Chondrocyte (in vitro differentiated cells): ENCODE data around the gene ATXN3L. TPM values are rescaled to one million over a fixed set of nuclear protein-coding genes. Genes with fewer than 3 reads are reported as not detected.

ENCODE experiments used
- DNase-seq: peaks from one replicate; pipeline ENCODE4 v3.0.0; 2021; ENCODE audit warnings: mixed read lengths, low spot score
- H3K27ac Mint-ChIP-seq: one replicate; pipeline ENCODE4 v1.8.0; 2021; ENCODE audit warnings: mild to moderate bottlenecking, moderate library complexity, mixed read lengths; ENCODE audit not compliant: unreplicated experiment
- H3K27me3 Mint-ChIP-seq: 2 replicates; pipeline ENCODE4 v1.8.0; 2021; ENCODE audit warnings: low read depth, mixed read lengths
- H3K36me3 Mint-ChIP-seq: 2 replicates; pipeline ENCODE4 v1.8.0; 2021; ENCODE audit warnings: low read depth, mixed read lengths
- H3K4me1 Mint-ChIP-seq: 2 replicates; pipeline ENCODE4 v1.8.0; 2021; ENCODE audit warnings: low read depth, mild to moderate bottlenecking, mixed read lengths
- H3K4me3 Mint-ChIP-seq: one replicate; pipeline ENCODE4 v1.8.0; 2021; ENCODE audit warnings: mild to moderate bottlenecking, moderate library complexity, mixed read lengths; ENCODE audit not compliant: unreplicated experiment
- H3K9me3 Mint-ChIP-seq: 2 replicates; pipeline ENCODE4 v1.8.0; 2021; ENCODE audit warnings: low read depth, mixed read lengths
- total RNA-seq: library from RNA; stranded (reverse); gene quantifications from 3 replicates; pipeline ENCODE4 v1.2.1, GENCODE V29; 2021
- TF ChIP-seq, protein P1 (sequence below): fragments of 200-600 bp; sonication (generic); IDR thresholded peaks from 2 replicates; pipeline ENCODE4 v1.5.0; 2021; ENCODE audit warnings: antibody characterized with exemption, mild to moderate bottlenecking, moderate library complexity

ATXN3L gene
- total RNA-seq, 1 donor from 2014 or later: not detected

DNA sequence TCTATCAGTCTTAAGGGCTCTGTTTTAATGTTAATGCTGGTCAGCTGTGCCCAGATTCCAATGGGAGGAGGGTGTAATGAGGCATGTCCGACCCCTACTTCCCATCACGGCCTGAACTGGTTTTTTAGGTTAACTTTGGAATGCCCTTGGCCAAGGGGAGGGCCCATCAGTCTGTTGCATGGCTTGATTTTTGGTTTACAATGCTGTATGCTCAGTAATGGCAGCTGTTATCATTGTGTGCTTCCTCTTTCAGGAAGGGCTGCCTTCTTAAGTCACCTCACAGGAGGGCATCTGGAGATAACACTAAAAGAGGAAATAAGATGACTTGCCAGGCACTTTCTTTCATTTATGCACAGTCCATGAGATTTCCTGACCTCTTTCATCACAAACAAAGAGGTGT lies 36.3 kb downstream of the ATXN3L start:
- peaks cover 58% of the 10 kb centered on the region for H3K4me1 Mint-ChIP-seq
- no peak overlapping the region for H3K27ac Mint-ChIP-seq
- no peak overlapping the region for H3K4me3 Mint-ChIP-seq
- H3K27me3 Mint-ChIP-seq: no peaks in the 10 kb centered on the region
- no peaks in the 10 kb centered on the region for H3K36me3 Mint-ChIP-seq
- DNase-seq: no peak
- TF ChIP-seq, protein P1, sequence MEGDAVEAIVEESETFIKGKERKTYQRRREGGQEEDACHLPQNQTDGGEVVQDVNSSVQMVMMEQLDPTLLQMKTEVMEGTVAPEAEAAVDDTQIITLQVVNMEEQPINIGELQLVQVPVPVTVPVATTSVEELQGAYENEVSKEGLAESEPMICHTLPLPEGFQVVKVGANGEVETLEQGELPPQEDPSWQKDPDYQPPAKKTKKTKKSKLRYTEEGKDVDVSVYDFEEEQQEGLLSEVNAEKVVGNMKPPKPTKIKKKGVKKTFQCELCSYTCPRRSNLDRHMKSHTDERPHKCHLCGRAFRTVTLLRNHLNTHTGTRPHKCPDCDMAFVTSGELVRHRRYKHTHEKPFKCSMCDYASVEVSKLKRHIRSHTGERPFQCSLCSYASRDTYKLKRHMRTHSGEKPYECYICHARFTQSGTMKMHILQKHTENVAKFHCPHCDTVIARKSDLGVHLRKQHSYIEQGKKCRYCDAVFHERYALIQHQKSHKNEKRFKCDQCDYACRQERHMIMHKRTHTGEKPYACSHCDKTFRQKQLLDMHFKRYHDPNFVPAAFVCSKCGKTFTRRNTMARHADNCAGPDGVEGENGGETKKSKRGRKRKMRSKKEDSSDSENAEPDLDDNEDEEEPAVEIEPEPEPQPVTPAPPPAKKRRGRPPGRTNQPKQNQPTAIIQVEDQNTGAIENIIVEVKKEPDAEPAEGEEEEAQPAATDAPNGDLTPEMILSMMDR: no peak
- H3K9me3 Mint-ChIP-seq: peaks cover 8% of the 10 kb centered on the region

DNA sequence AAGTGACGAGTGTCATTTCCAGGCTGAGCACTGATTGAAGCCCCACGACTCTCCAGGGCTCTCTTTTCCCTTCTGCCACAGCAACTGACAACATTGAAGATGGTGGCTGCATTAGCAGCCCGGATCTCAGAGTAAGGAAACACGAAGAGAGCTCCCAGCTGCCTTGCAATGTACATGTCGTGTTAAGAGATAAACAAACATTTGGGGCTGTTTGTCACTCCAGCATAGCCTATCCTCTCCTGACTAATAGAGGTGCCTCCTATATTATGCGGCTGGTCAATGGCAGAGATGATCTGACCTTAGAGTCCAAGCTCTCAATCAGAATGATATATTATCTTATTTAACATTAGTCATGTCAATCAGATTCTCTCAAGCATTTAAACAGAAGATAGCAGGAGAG lies 38.6 kb downstream of the ATXN3L start:
- no peaks in the 10 kb centered on the region for H3K36me3 Mint-ChIP-seq
- TF ChIP-seq, protein P1: no peak
- H3K27me3 Mint-ChIP-seq: no peaks in the 10 kb centered on the region
- no peak for DNase-seq
- H3K4me1 Mint-ChIP-seq: peaks cover 54% of the 10 kb centered on the region
- peaks cover 8% of the 10 kb centered on the region for H3K9me3 Mint-ChIP-seq
- H3K4me3 Mint-ChIP-seq: no peak overlapping the region
- H3K27ac Mint-ChIP-seq: no peak overlapping the region

- no peak overlapping the region for H3K4me3 Mint-ChIP-seq
- peaks cover 3% of the 10 kb centered on the region for H3K9me3 Mint-ChIP-seq
- no peaks in the 10 kb centered on the region for H3K36me3 Mint-ChIP-seq
- peaks cover 49% of the 10 kb centered on the region for H3K4me1 Mint-ChIP-seq
- no peak for DNase-seq
- TF ChIP-seq, protein P1: no peak
- H3K27me3 Mint-ChIP-seq: no peaks in the 10 kb centered on the region
- H3K27ac Mint-ChIP-seq: no peak overlapping the region
Measured at GRCh38 chrX:13279279-13280018, 40.4 kb downstream of the ATXN3L start.

- no peak overlapping the region for H3K4me3 Mint-ChIP-seq
- H3K4me1 Mint-ChIP-seq: peaks cover 38% of the 10 kb centered on the region
- no peaks in the 10 kb centered on the region for H3K9me3 Mint-ChIP-seq
- no peaks in the 10 kb centered on the region for H3K36me3 Mint-ChIP-seq
- TF ChIP-seq, protein P1: no peak
- no peaks in the 10 kb centered on the region for H3K27me3 Mint-ChIP-seq
- no peak for DNase-seq
- no peak overlapping the region for H3K27ac Mint-ChIP-seq
Measured at GRCh38 chrX:13277539-13277938, 42.3 kb downstream of the ATXN3L start.

GRCh38 chrX:13276991-13277390 lies 42.9 kb downstream of the ATXN3L start:
- H3K4me3 Mint-ChIP-seq: no peak overlapping the region
- H3K36me3 Mint-ChIP-seq: no peaks in the 10 kb centered on the region
- no peaks in the 10 kb centered on the region for H3K9me3 Mint-ChIP-seq
- H3K27ac Mint-ChIP-seq: peak overlapping the region; percentile 82
- DNase-seq: no peak
- peaks cover 38% of the 10 kb centered on the region for H3K4me1 Mint-ChIP-seq
- no peaks in the 10 kb centered on the region for H3K27me3 Mint-ChIP-seq
- TF ChIP-seq, protein P1: no peak
